ENCODE measurements around the gene SEC14L1. TPM values are rescaled to one million over a fixed set of nuclear protein-coding genes. Genes with fewer than 3 reads are reported as not detected.
"Not testable (repeated sequence)": the region's sequence is repeated elsewhere in the genome, so short reads cannot be mapped to it uniquely, and the experiment has no call there.

Gene SEC14L1
- total RNA-seq, 2 experiments from 2014 or later: 68.1 to 68.5 TPM

DNA sequence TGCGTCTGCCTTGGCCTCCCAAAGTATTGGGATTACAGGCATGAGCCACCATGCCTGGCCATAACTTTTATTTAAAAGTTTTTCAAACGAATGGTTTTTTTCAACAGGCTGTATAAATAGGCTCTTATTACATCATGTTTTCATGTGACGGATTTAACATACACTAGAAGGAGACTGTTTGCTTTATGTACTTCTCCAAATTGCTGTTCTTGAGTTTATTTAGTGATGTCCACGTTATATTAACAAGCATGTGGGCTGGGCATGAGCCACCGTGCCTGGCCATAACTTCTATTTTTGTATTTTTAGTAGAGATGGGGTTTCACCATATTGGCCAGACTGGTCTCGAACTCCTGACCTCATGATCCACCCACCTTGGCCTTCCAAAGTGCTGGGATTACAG, 17.0 kb downstream of the SEC14L1 start:
- H3K27me3 Mint-ChIP-seq; H3K9me3 Mint-ChIP-seq; H3K36me3 Mint-ChIP-seq; DNase-seq; POLR2A ChIA-PET; H3K4me3 Mint-ChIP-seq; H3K27ac Mint-ChIP-seq; intact Hi-C loops (cut with micrococcal nuclease); CTCF ChIA-PET: not testable (repeated sequence)
- H3K4me1 Mint-ChIP-seq (ENCODE audit: low read depth): peaks cover 35% of the 10 kb centered on the region

DNA sequence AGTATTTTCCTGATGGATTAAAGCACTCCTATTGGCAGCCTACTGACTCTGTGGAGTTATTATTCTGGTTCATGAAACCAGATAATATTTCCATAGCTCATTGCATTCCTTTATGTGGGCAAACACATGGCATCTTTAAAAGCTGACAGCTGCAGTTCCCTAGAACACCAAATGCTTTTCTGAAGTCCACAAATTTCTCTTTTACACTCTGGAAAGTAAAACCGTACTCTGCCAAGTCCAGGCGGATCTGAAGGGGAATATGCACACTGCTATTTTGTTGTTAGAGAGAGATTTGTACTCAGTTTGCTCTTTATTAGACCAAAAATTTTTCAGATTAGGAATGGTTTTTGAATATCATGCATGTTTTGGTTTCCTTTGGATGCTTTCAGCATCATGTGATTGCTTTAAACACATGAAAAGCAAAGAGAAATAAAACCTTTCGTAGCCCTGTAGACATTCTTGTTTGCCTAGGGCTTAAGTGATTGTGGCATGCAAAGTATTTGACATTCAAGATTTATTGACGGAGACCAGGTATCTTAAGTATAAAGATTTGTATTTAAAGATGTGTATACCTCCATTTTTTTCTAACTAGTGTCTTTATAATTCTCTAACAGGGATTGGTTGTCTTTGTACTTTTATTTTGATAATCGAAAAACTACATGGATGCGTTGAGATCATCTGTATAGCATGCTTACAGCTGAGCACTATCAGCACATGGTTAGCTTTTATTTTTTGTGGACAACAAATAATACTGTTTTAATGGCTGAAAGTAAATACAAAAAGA, 19.5 kb downstream of the SEC14L1 start:
- ChIA-PET CTCF (interaction anchor here (1.1 kb wide), 1 partner anchor 73 kb away, joined by 3 read pairs; no protein-coding TSS in a partner anchor), POLR2A (no interaction called here)
- Mint-ChIP-seq H3K27ac (no peak overlapping the region), H3K27me3 (no peaks in the 10 kb centered on the region), H3K4me3 (no peak overlapping the region), H3K9me3 (peaks cover 2% of the 10 kb centered on the region), H3K4me1 (ENCODE audit: low read depth) (peaks cover 44% of the 10 kb centered on the region), H3K36me3 (peaks cover 11% of the 10 kb centered on the region)
- no peak for DNase-seq
- intact Hi-C loops (cut with micrococcal nuclease): no loop called here

DNA sequence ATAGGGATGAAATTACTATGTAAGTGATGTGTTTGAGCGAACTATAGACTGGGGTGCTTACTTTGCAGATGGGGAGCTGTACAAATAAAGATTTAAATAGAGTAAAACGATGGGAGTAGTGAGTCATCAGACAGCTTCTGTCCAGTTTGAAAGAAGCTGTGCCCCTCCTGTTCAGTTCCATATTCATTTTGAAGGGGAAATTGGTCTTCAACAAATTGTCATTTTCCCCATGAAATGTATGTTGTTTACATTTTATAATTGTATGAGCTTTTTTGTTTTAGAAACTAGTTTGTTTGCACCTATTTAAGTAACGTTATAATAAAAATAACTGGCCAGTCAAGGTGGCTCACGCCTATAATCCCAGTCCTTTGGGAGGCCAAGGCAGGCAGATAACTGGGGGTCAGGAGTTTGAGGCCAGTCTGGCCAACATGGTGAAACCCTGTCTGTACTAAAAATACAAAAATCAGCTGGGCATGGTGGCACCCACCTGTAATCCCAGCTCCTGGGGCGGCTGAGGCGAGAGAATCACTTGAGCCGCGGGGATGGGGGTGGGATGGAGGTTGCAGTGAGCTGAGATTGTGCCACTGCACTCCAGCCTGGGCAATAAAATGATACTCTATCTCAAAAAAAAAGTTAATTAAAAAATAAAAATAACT, 20.2 kb downstream of the SEC14L1 start:
- H3K36me3 Mint-ChIP-seq: peaks cover 12% of the 10 kb centered on the region
- no peak for DNase-seq
- POLR2A ChIA-PET: no interaction called here
- H3K9me3 Mint-ChIP-seq: peaks cover 4% of the 10 kb centered on the region
- intact Hi-C loops (cut with micrococcal nuclease): no loop called here
- no peak overlapping the region for H3K4me3 Mint-ChIP-seq
- H3K4me1 Mint-ChIP-seq (ENCODE audit: low read depth): peaks cover 39% of the 10 kb centered on the region
- CTCF ChIA-PET: interaction anchor here (1.1 kb wide), 1 partner anchor 74 kb away, joined by 3 read pairs; no protein-coding TSS in a partner anchor
- no peaks in the 10 kb centered on the region for H3K27me3 Mint-ChIP-seq
- no peak overlapping the region for H3K27ac Mint-ChIP-seq

DNA sequence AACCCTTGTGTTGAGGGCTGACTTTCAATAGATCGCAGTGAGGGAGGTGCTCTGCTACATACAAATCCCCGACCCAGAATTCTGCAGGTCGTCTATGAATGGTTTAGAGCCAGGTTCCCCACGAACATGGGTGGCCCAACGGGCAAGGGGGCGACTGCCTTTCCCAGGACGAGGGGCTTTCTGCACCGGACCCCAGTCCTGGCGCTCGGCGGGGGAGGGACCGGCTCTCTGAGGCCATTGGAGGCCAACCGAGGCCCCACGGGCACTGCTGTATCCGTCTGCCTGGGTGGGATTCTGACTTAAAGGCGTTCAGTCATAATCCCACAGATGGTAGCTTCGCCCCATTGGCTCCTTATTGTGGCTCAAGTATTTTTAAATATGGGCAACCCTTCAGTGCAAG, 21.2 kb downstream of the SEC14L1 start:
- CTCF ChIA-PET: no interaction called here
- Mint-ChIP-seq H3K27me3 (no peaks in the 10 kb centered on the region), H3K36me3 (peaks cover 15% of the 10 kb centered on the region), H3K4me3 (no peak overlapping the region), H3K4me1 (ENCODE audit: low read depth) (peaks cover 37% of the 10 kb centered on the region), H3K9me3 (peaks cover 10% of the 10 kb centered on the region), H3K27ac (no peak overlapping the region)
- POLR2A ChIA-PET: no interaction called here
- no peak for DNase-seq
- intact Hi-C loops (cut with micrococcal nuclease): no loop called here

DNA sequence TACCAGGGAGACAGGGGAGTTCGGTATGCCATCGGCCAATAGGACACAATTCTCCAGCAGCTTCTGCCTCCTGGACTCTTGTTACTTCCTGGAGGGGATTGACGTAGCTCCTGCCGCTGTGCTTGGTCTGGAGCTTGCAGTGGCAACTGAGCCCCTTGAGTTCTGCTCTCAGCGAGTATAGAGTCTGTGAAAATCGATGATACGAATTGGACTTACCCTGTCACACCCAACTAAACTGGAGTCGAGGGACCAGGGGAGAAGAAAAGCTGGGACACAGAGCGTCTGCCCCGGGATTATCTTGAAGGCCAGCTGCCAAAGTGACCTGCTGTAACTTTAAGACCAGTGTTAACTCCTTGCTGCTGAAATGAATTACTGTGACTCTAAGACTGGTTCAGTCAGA, 22.2 kb downstream of the SEC14L1 start:
- Mint-ChIP-seq H3K4me3 (no peak overlapping the region), H3K9me3 (peaks cover 20% of the 10 kb centered on the region), H3K36me3 (peaks cover 21% of the 10 kb centered on the region), H3K4me1 (ENCODE audit: low read depth) (peaks cover 37% of the 10 kb centered on the region), H3K27me3 (no peaks in the 10 kb centered on the region), H3K27ac (no peak overlapping the region)
- ChIA-PET CTCF (interaction anchor here (0.6 to 0.8 kb wide), 2 partner anchors 16 to 151 kb away, joined by 3 read pairs; no protein-coding TSS in a partner anchor), POLR2A (interaction anchor here (0.9 kb wide), 1 partner anchor 43 kb away, joined by 3 read pairs; no protein-coding TSS in a partner anchor)
- intact Hi-C loops (cut with micrococcal nuclease): no loop called here
- DNase-seq: no peak

DNA sequence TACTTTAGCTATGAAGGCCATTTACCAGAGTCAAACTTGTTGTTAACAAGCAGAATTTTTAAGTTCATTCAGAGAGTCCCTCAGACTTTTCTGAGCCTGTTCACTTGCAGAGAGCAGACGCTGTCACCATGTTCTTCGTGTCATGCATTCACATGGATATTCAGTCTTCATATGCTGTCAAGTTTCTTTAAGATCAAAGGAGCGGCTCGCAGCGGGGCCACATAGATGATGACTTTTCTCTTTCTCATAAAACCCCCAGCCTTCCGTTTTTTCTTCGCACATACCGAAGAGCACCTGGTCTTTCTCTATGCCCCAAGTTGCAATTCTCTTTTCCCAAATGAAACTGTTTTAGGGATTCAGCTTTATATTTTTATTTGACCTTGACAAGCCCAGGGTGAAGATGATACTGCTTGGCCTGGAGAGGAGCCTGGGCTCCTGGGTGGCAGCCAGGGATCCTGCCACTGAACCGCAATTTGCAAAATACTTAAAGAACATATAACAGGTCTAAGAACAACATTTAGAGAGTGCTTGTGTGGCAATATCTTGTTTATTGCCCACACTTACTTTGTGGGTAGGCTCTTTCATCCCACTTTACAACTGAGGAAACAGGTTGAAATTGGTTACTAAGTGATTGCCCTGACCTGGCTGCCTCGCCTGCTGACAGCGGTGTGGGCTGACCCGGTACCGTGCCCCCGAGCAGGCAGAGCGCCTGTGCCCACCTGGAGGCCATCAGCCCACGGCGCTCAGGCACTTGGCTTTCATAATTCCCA, 22.9 kb downstream of the SEC14L1 start:
- Mint-ChIP-seq H3K4me3 (no peak overlapping the region), H3K27ac (no peak overlapping the region), H3K9me3 (peaks cover 27% of the 10 kb centered on the region), H3K4me1 (ENCODE audit: low read depth) (peaks cover 34% of the 10 kb centered on the region), H3K27me3 (no peaks in the 10 kb centered on the region), H3K36me3 (peaks cover 28% of the 10 kb centered on the region)
- POLR2A ChIA-PET: interaction anchor here (0.9 kb wide), 1 partner anchor 44 kb away, joined by 3 read pairs; no protein-coding TSS in a partner anchor
- CTCF ChIA-PET: interaction anchor here (0.6 to 0.8 kb wide), 2 partner anchors 15 to 152 kb away, joined by 3 read pairs; no protein-coding TSS in a partner anchor
- intact Hi-C loops (cut with micrococcal nuclease): no loop called here
- no peak for DNase-seq

DNA sequence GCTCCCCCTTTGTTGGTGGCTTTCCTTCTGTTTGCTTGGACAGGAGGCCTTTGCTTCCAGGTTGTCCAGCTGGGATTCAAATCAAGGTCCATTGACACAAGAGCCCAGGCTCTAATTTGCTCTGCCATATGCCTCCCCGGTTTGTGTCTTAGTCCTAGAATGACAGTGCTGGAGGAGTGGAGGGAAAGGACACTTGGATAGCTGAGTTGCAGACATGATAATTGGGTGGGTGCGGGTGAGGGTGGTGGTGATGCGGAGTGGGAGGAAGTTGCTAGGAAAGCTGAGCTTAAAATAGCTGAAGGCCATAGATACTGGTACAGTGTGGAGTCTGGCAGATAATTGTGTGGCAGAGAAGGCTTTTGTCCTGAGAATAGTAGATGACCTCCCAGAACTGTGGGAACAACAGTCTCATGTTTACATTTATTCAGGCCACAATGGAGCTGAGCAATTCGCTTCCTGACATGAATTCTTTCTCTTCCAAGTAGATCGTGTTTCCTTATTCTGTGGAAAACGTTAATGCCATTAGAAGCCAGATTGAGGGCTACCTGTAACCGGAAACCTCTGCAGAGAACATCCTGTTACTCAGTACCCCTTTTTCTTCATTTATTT, 23.8 kb downstream of the SEC14L1 start:
- H3K27me3 Mint-ChIP-seq: no peaks in the 10 kb centered on the region
- H3K4me3 Mint-ChIP-seq: no peak overlapping the region
- peaks cover 37% of the 10 kb centered on the region for H3K36me3 Mint-ChIP-seq
- POLR2A ChIA-PET: no interaction called here
- H3K9me3 Mint-ChIP-seq: peaks cover 30% of the 10 kb centered on the region
- CTCF ChIA-PET: no interaction called here
- no peak overlapping the region for H3K27ac Mint-ChIP-seq
- intact Hi-C loops (cut with micrococcal nuclease): no loop called here
- DNase-seq: no peak
- peaks cover 34% of the 10 kb centered on the region for H3K4me1 Mint-ChIP-seq (ENCODE audit: low read depth)

DNA sequence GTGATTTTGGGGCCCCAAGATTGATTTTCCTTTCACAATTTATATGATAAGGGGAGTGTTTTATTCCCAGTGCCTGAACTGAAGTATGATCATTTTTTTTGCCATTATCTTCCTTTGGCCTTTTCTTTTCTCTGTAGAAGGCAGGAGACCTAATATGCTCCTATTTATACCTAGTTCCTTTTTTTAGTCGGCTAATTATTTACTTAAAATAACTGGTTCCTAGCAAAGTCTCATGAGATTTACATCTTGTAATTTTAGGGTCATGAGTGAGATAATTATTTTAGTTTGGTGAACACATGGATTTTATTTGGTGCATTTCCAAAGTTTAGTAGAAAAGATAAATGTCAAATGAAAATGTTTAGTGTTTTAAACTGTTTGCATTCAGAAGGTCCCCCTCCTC, 24.8 kb downstream of the SEC14L1 start:
- Mint-ChIP-seq H3K4me3 (no peak overlapping the region), H3K9me3 (peaks cover 30% of the 10 kb centered on the region), H3K36me3 (peaks cover 41% of the 10 kb centered on the region), H3K4me1 (ENCODE audit: low read depth) (peaks cover 26% of the 10 kb centered on the region), H3K27me3 (no peaks in the 10 kb centered on the region), H3K27ac (no peak overlapping the region)
- POLR2A ChIA-PET: no interaction called here
- no peak for DNase-seq
- CTCF ChIA-PET: no interaction called here
- intact Hi-C loops (cut with micrococcal nuclease): no loop called here

DNA sequence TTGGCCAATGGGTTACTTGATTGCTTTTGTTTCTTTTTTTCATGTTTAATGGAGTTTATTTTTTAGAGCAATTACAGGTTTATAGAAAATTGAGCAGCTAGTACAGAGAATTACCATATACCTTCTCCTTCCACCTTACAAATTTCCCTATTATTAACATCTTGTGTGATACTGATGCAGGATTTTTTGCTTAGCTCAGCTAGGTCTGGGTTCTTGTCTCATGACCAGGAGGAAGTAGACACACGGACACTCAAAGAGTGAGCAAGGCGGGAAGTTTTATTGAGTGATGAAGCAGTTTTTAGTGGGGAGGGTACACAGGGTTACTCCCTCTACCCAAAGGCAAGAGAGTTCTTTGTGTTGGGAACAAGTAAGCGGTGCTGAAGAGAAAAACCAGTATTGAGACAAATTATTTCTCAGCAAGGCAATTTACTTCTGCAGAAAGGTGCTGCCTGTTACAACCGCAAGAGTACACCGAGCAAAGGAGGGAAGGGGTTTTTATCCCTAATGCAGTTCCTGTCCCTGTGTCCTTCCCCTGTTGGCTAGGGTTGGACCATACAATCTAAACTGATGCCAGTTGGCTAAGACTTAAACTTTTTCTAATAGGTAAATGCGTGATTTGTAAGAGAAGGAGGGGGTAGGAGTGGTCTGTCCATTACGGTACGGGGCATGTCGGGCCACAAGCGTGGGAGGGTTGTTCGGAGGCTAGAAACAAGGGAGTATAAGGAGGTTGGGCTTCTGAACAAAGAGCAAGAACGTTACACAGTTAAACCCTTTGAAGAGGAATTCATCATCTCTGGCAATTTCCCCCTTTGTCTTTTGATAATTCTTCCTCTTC, 26.9 kb downstream of the SEC14L1 start:
- DNase-seq: no peak
- no peak overlapping the region for H3K4me3 Mint-ChIP-seq
- intact Hi-C loops (cut with micrococcal nuclease): no loop called here
- peaks cover 30% of the 10 kb centered on the region for H3K9me3 Mint-ChIP-seq
- no peak overlapping the region for H3K27ac Mint-ChIP-seq
- peaks cover 47% of the 10 kb centered on the region for H3K36me3 Mint-ChIP-seq
- peaks cover 17% of the 10 kb centered on the region for H3K4me1 Mint-ChIP-seq (ENCODE audit: low read depth)
- H3K27me3 Mint-ChIP-seq: no peaks in the 10 kb centered on the region
- CTCF ChIA-PET: interaction anchor here (0.8 kb wide), 1 partner anchor 10 kb away, joined by 3 read pairs; no protein-coding TSS in a partner anchor
- POLR2A ChIA-PET: no interaction called here

DNA sequence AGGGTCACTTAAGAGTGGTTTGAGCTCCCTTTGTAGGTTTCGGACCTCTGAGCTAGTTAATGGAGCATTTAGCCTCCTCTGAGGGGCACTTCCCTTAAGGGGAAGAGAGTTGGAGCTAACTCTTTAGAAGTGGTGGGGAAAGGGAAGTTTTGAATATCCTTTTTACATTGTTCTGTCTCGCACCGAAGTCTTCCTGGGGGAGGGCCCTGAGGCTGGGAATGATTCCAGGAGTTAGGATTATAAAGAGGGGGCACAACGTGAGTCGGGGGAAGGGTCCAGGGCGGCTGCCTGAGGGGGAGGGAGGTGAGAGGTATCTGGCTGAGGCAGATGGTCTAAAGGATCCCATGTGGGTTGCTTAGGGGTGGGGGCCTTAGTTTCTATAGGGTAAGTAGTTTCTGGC, 32.3 kb downstream of the SEC14L1 start:
- Mint-ChIP-seq H3K27ac (no peak overlapping the region), H3K27me3 (no peaks in the 10 kb centered on the region), H3K9me3 (peaks cover 37% of the 10 kb centered on the region), H3K4me3 (no peak overlapping the region), H3K4me1 (ENCODE audit: low read depth) (no peaks in the 10 kb centered on the region), H3K36me3 (peaks cover 51% of the 10 kb centered on the region)
- intact Hi-C loops (cut with micrococcal nuclease): no loop called here
- CTCF ChIA-PET: no interaction called here
- no peak for DNase-seq
- POLR2A ChIA-PET: no interaction called here

DNA sequence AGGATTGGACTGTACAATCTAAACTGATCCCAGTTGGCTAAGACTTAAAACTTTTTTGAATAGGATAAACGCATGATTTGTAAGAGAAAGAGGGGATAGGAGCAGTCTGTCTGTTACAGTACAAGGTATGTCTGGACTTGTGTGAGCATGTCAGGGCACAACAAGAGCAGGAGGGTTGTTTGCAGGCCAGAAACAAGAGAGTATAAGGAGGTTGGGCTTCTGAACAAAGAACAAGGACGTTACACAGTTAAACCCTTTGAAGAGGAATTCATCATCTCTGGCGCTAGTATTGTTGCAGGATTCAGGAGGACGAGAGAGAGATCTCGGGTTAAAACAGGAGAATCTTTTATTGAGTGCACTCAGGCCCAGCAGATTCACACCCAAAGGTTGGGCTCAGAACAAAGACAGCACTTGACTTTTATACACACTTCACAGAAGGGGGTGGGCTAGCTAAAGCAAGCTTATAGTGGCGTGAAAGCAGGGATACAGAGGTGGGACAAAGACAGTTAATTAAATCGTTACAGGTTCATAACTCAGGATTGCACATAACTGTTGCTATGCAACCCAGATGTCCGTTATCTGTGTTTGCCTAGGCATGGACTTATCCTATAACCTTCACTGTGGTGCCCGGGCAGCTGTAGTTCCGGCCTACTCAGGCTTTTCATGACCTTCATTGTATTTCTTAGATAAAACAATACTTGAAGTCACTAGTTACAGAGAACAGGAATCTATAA, 34.3 kb downstream of the SEC14L1 start:
- ChIA-PET POLR2A (no interaction called here), CTCF (no interaction called here)
- Mint-ChIP-seq H3K27ac (no peak overlapping the region), H3K4me3 (no peak overlapping the region), H3K4me1 (ENCODE audit: low read depth) (peaks cover 2% of the 10 kb centered on the region), H3K36me3 (peaks cover 35% of the 10 kb centered on the region), H3K9me3 (peaks cover 28% of the 10 kb centered on the region), H3K27me3 (no peaks in the 10 kb centered on the region)
- DNase-seq: no peak
- intact Hi-C loops (cut with micrococcal nuclease): no loop called here
